ENCODE data around the gene SGK1. TPM values are rescaled to one million over a fixed set of nuclear protein-coding genes. Genes with fewer than 3 reads are reported as not detected.
"Not testable (repeated sequence)": the region's sequence is repeated elsewhere in the genome, so short reads cannot be mapped to it uniquely, and the experiment has no call there.

SGK1 gene
- total and polyA plus RNA-seq, 7 experiments from 2014 or later: 6.9 to 443 (median 21.3) TPM

GRCh38 chr6:134185277-134185676 lies 132.6 kb downstream of the SGK1 start:
- Mint-ChIP-seq H3K4me1 (peaks cover 0 to 32% (median 18%) of the 10 kb centered on the region in 7 donors), H3K4me3 (no peak overlapping the region), H3K27me3 (no peaks in the 10 kb centered on the region), H3K27ac (peak overlapping the region in 1 of 9 donors; percentile 9), H3K9me3 (no peaks in the 10 kb centered on the region), H3K36me3 (peaks cover 0 to 3% (median 0%) of the 10 kb centered on the region in 5 donors)
- Histone ChIP-seq H3K27me3 (ENCODE audit: control insufficient read depth in 2 of 2, insufficient read depth in 2 of 2, low read length in 2 of 2) (no peaks in the 10 kb centered on the region), H3K4me1 (ENCODE audit: control insufficient read depth in 2 of 2, insufficient read depth in 2 of 2, low read length in 2 of 2) (peaks cover 0 to 9% of the 10 kb centered on the region in 2 donors), H3K9me3 (ENCODE audit: control insufficient read depth in 2 of 3, low read length in 3 of 3) (no peaks in the 10 kb centered on the region), H3K36me3 (ENCODE audit: control insufficient read depth in 2 of 3, insufficient read depth in 3 of 3, low read length in 3 of 3) (no peaks in the 10 kb centered on the region), H3K4me3 (ENCODE audit: low read length) (no peak overlapping the region), H3K27ac (ENCODE audit: low read depth, low read length) (no peak overlapping the region)
- DNase-seq (no peak), ATAC-seq (no peak)
- intact Hi-C loops (cut with micrococcal nuclease): no loop called here
- ChIA-PET POLR2A (no interaction called here), CTCF (no interaction called here)

- no peak overlapping the region for H3K27ac Mint-ChIP-seq
- no peak for ATAC-seq
These were observed 134.1 kb downstream of the SGK1 start for GRCh38 chr6:134183844-134184243.

GRCh38 chr6:134182528-134182927 lies 135.4 kb downstream of the SGK1 start:
- Mint-ChIP-seq H3K27ac (no peak overlapping the region), H3K36me3 (peaks cover 0 to 2% (median 0%) of the 10 kb centered on the region in 5 donors), H3K4me3 (no peak overlapping the region), H3K27me3 (no peaks in the 10 kb centered on the region), H3K9me3 (no peaks in the 10 kb centered on the region), H3K4me1 (peaks cover 6 to 54% (median 25%) of the 10 kb centered on the region in 7 donors)
- ATAC-seq (no peak), DNase-seq (no peak)
- no peak overlapping the region for H3K27ac ChIP-seq (ENCODE audit: low read depth, low read length)
- no peak overlapping the region for H3K4me3 ChIP-seq (ENCODE audit: low read length)
- peaks cover 4 to 13% of the 10 kb centered on the region in 2 donors for H3K4me1 ChIP-seq (ENCODE audit: control insufficient read depth in 2 of 2, insufficient read depth in 2 of 2, low read length in 2 of 2)
- intact Hi-C loops (cut with micrococcal nuclease): no loop called here
- H3K27me3 ChIP-seq (ENCODE audit: control insufficient read depth in 2 of 2, insufficient read depth in 2 of 2, low read length in 2 of 2): no peaks in the 10 kb centered on the region
- ChIA-PET CTCF (no interaction called here), POLR2A (no interaction called here)
- H3K9me3 ChIP-seq (ENCODE audit: control insufficient read depth in 2 of 3, low read length in 3 of 3): no peaks in the 10 kb centered on the region
- no peaks in the 10 kb centered on the region for H3K36me3 ChIP-seq (ENCODE audit: control insufficient read depth in 2 of 3, insufficient read depth in 3 of 3, low read length in 3 of 3)

More at GRCh38 chr6:134183844-134184243, 134.1 kb downstream of the SGK1 start:
- H3K9me3 Mint-ChIP-seq: no peaks in the 10 kb centered on the region
- ChIA-PET CTCF (no interaction called here), POLR2A (interaction anchor here (0.5 to 0.7 kb wide), 3 partner anchors 36 to 636 kb away, joined by 3 read pairs; no protein-coding TSS in a partner anchor)
- Histone ChIP-seq H3K4me1 (ENCODE audit: control insufficient read depth in 2 of 2, insufficient read depth in 2 of 2, low read length in 2 of 2) (peaks cover 0 to 9% of the 10 kb centered on the region in 2 donors), H3K9me3 (ENCODE audit: control insufficient read depth in 2 of 3, low read length in 3 of 3) (no peaks in the 10 kb centered on the region), H3K27me3 (ENCODE audit: control insufficient read depth in 2 of 2, insufficient read depth in 2 of 2, low read length in 2 of 2) (no peaks in the 10 kb centered on the region), H3K27ac (ENCODE audit: low read depth, low read length) (no peak overlapping the region), H3K36me3 (ENCODE audit: control insufficient read depth in 2 of 3, insufficient read depth in 3 of 3, low read length in 3 of 3) (no peaks in the 10 kb centered on the region), H3K4me3 (ENCODE audit: low read length) (no peak overlapping the region)
- H3K27me3 Mint-ChIP-seq: no peaks in the 10 kb centered on the region
- intact Hi-C loops (cut with micrococcal nuclease): no loop called here
- peaks cover 0 to 3% (median 0%) of the 10 kb centered on the region in 5 donors for H3K36me3 Mint-ChIP-seq
- H3K4me1 Mint-ChIP-seq: peaks cover 0 to 42% (median 19%) of the 10 kb centered on the region in 7 donors
- no peak for DNase-seq
- no peak overlapping the region for H3K4me3 Mint-ChIP-seq

GRCh38 chr6:134181726-134182125 lies 136.2 kb downstream of the SGK1 start:
- DNase-seq; POLR2A ChIA-PET; intact Hi-C loops (cut with micrococcal nuclease); H3K27me3 ChIP-seq (ENCODE audit: control insufficient read depth in 2 of 2, insufficient read depth in 2 of 2, low read length in 2 of 2); H3K36me3 ChIP-seq (ENCODE audit: control insufficient read depth in 2 of 3, insufficient read depth in 3 of 3, low read length in 3 of 3); H3K27ac Mint-ChIP-seq; H3K27ac ChIP-seq (ENCODE audit: low read depth, low read length); H3K4me3 Mint-ChIP-seq; H3K9me3 Mint-ChIP-seq; H3K36me3 Mint-ChIP-seq; H3K27me3 Mint-ChIP-seq; H3K9me3 ChIP-seq (ENCODE audit: control insufficient read depth in 2 of 3, low read length in 3 of 3); H3K4me3 ChIP-seq (ENCODE audit: low read length); ATAC-seq; CTCF ChIA-PET: not testable (repeated sequence)
- H3K4me1 Mint-ChIP-seq: peaks cover 11 to 55% (median 30%) of the 10 kb centered on the region in 7 donors
- H3K4me1 ChIP-seq (ENCODE audit: control insufficient read depth in 2 of 2, insufficient read depth in 2 of 2, low read length in 2 of 2): peaks cover 8 to 16% of the 10 kb centered on the region in 2 donors

GRCh38 chr6:134181251-134181650 lies 136.7 kb downstream of the SGK1 start:
- H3K27me3 Mint-ChIP-seq; ATAC-seq; intact Hi-C loops (cut with micrococcal nuclease); DNase-seq; H3K4me3 Mint-ChIP-seq; H3K27ac ChIP-seq (ENCODE audit: low read depth, low read length); H3K36me3 Mint-ChIP-seq; H3K36me3 ChIP-seq (ENCODE audit: control insufficient read depth in 2 of 3, insufficient read depth in 3 of 3, low read length in 3 of 3); H3K9me3 Mint-ChIP-seq; H3K4me3 ChIP-seq (ENCODE audit: low read length); H3K27me3 ChIP-seq (ENCODE audit: control insufficient read depth in 2 of 2, insufficient read depth in 2 of 2, low read length in 2 of 2); H3K9me3 ChIP-seq (ENCODE audit: control insufficient read depth in 2 of 3, low read length in 3 of 3): not testable (repeated sequence)
- ChIA-PET POLR2A (interaction anchor here (0.6 to 1.5 kb wide), 2 partner anchors 8 to 12 kb away, joined by 3 to 5 read pairs; no protein-coding TSS in a partner anchor), CTCF (interaction anchor here (0.7 kb wide), 1 partner anchor 827 kb away, joined by 4 read pairs; no protein-coding TSS in a partner anchor)
- peak overlapping the region in 1 of 9 donors; percentile 25 for H3K27ac Mint-ChIP-seq
- peaks cover 8 to 11% of the 10 kb centered on the region in 2 donors for H3K4me1 ChIP-seq (ENCODE audit: control insufficient read depth in 2 of 2, insufficient read depth in 2 of 2, low read length in 2 of 2)
- peaks cover 11 to 50% (median 29%) of the 10 kb centered on the region in 7 donors for H3K4me1 Mint-ChIP-seq

GRCh38 chr6:134180540-134180939 lies 137.4 kb downstream of the SGK1 start:
- H3K9me3 Mint-ChIP-seq; H3K4me3 Mint-ChIP-seq; H3K36me3 Mint-ChIP-seq; H3K27me3 Mint-ChIP-seq; H3K27ac ChIP-seq (ENCODE audit: low read depth, low read length); H3K9me3 ChIP-seq (ENCODE audit: control insufficient read depth in 2 of 3, low read length in 3 of 3); H3K36me3 ChIP-seq (ENCODE audit: control insufficient read depth in 2 of 3, insufficient read depth in 3 of 3, low read length in 3 of 3); H3K27me3 ChIP-seq (ENCODE audit: control insufficient read depth in 2 of 2, insufficient read depth in 2 of 2, low read length in 2 of 2); DNase-seq; intact Hi-C loops (cut with micrococcal nuclease); H3K4me3 ChIP-seq (ENCODE audit: low read length); ATAC-seq; H3K27ac Mint-ChIP-seq: not testable (repeated sequence)
- POLR2A ChIA-PET: interaction anchor here (0.6 to 1.5 kb wide), 3 partner anchors 9 to 293 kb away, joined by 3 to 7 read pairs (median 5); no protein-coding TSS in a partner anchor
- H3K4me1 ChIP-seq (ENCODE audit: control insufficient read depth in 2 of 2, insufficient read depth in 2 of 2, low read length in 2 of 2): peaks cover 8 to 12% of the 10 kb centered on the region in 2 donors
- H3K4me1 Mint-ChIP-seq: peaks cover 17 to 50% (median 30%) of the 10 kb centered on the region in 7 donors
- CTCF ChIA-PET: interaction anchor here (0.7 to 3.7 kb wide), 3 partner anchors 110 to 828 kb away, joined by 3 to 13 read pairs (median 4); no protein-coding TSS in a partner anchor
